Thyroid gland (tissue), 4 donors: ENCODE measurements around the gene MRPL50. TPM values are rescaled to one million over a fixed set of nuclear protein-coding genes. Genes with fewer than 3 reads are reported as not detected.

ENCODE experiments used
- DNase-seq, 2 donors: peaks; one replicate each; pipeline ENCODE4 v3.0.0-alpha.2; 2019
- H3K27ac ChIP-seq, 3 donors: fragments of 200-600 bp; sonication (generic); 1 replicate in 2 of 3; 2 replicates in 1 of 3; pipeline ENCODE4 v1.5.1; 2016 to 2019; ENCODE audit warnings: mild to moderate bottlenecking in 1 of 3, moderate library complexity in 1 of 3
- H3K27me3 ChIP-seq: fragments of 200-600 bp; sonication (generic); one replicate; pipeline ENCODE4 v1.5.1; 2019
- H3K36me3 ChIP-seq, 2 donors: fragments of 200-600 bp; sonication (generic); one replicate each; pipeline ENCODE4 v1.5.1; 2016 to 2019
- H3K4me1 ChIP-seq, 2 donors: fragments of 200-600 bp; sonication (generic); one replicate each; pipeline ENCODE4 v1.5.1; 2017 to 2019
- H3K4me3 ChIP-seq, 3 donors: fragments of 200-600 bp; sonication (generic); replicated peaks in 1 of 3; 1 replicate in 2 of 3; 2 replicates in 1 of 3; pipeline ENCODE4 v1.5.1; 2016; ENCODE audit warnings: mild to moderate bottlenecking in 1 of 3
- H3K9me3 ChIP-seq: fragments of 200-600 bp; sonication (generic); one replicate; pipeline ENCODE4 v1.5.1; 2017
- POLR2A ChIP-seq, 2 donors: fragments of 450-650 bp; IDR thresholded peaks; one replicate each; pipeline ENCODE4 v1.6.1; 2017; ENCODE audit warnings: antibody characterized with exemption in 2 of 2, mild to moderate bottlenecking in 2 of 2, moderate library complexity in 1 of 2
- WGBS, 2 donors: methylation state at CpG; one replicate each; pipeline ENCODE4 v1.1.5; 2017; 5-methylcytosine and 5-hydroxymethylcytosine counted together
- intact Hi-C: fragments of 100-400 bp; cut with DNase I; formaldehyde crosslinking; loops from one replicate; pipeline ENCODE4 v1.15.1; 2023
- total RNA-seq, 4 donors: library from RNA; depleted of rRNA; stranded (reverse); fragments of >200 nt; gene quantifications; one replicate each; pipeline ENCODE4 v1.2.3, GENCODE V29; 2016
- TF ChIP-seq, protein P1 (sequence below), 6 experiments: fragments of 200-600 bp in 3 of 6; fragments of 450-650 bp in 3 of 6; sonication (generic) in 3 of 6; IDR thresholded peaks; one replicate each; pipeline ENCODE4 v1.5.1; 2016 to 2019; ENCODE audit warnings: antibody characterized with exemption in 6 of 6, mild to moderate bottlenecking in 2 of 6, inconsistent platforms in 1 of 6, moderate library complexity in 1 of 6

Gene MRPL50
- total RNA-seq, 4 donors from 2014 or later: 12.5 to 17.4 (median 13.7) TPM

DNA sequence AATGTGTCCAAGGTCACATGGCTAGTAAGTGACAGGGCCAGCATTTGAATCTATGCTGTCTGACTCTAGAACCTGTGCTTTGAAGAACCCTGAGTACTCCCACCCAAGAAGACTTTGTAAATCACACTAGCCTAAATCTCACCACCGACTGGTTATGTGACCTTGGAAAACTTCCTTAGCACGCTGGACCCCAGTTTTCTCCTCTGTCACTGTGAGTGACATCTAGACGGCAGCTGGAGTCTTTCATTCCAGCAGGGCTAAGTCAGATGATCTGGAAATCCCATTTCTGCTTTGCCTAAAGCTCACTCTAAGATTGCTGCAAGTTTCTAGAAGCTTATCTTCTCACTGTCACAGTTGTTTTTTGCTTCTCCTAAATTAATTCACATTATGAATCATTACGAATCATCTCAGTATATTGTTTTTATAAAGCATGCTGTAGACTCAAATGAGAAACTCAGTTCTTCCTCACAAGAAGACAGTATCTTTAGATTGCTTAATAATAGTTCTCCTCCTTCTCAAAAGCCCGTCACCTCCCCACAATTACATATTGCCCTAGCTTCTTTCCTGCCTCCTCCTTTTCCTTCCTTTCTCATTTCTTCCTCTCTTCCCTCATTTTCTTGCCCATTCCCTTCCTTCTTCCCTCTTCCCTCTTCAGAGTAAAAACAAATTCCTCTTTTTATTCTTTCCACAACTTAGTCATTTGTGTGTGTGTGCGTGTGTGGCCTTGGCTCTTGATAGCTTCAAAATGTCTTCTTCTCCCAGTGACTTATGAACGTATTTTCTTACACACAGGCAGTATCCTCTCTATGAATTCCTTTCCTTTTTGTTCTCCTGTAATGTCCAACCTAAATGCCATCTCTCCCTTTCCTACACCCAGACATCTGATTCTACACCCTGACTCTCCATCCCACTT is 20.4 kb upstream of the MRPL50 start:
- TF ChIP-seq, protein P1, sequence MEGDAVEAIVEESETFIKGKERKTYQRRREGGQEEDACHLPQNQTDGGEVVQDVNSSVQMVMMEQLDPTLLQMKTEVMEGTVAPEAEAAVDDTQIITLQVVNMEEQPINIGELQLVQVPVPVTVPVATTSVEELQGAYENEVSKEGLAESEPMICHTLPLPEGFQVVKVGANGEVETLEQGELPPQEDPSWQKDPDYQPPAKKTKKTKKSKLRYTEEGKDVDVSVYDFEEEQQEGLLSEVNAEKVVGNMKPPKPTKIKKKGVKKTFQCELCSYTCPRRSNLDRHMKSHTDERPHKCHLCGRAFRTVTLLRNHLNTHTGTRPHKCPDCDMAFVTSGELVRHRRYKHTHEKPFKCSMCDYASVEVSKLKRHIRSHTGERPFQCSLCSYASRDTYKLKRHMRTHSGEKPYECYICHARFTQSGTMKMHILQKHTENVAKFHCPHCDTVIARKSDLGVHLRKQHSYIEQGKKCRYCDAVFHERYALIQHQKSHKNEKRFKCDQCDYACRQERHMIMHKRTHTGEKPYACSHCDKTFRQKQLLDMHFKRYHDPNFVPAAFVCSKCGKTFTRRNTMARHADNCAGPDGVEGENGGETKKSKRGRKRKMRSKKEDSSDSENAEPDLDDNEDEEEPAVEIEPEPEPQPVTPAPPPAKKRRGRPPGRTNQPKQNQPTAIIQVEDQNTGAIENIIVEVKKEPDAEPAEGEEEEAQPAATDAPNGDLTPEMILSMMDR (IDR thresholded peaks at IDR 0.05): no peak
- no peak for TF ChIP-seq POLR2A (IDR thresholded peaks at IDR 0.05)
- no peak overlapping the region for H3K27ac ChIP-seq
- DNase-seq: no peak
- 81 to 85% methylated on average over 7 of the region's 7 CpGs for WGBS, 2 donors
- H3K9me3 ChIP-seq: no peaks in the 10 kb centered on the region
- no peak overlapping the region for H3K4me3 ChIP-seq
- no peaks in the 10 kb centered on the region for H3K4me1 ChIP-seq
- intact Hi-C loops: no loop called here
- no peaks in the 10 kb centered on the region for H3K36me3 ChIP-seq
- H3K27me3 ChIP-seq: no peaks in the 10 kb centered on the region

DNA sequence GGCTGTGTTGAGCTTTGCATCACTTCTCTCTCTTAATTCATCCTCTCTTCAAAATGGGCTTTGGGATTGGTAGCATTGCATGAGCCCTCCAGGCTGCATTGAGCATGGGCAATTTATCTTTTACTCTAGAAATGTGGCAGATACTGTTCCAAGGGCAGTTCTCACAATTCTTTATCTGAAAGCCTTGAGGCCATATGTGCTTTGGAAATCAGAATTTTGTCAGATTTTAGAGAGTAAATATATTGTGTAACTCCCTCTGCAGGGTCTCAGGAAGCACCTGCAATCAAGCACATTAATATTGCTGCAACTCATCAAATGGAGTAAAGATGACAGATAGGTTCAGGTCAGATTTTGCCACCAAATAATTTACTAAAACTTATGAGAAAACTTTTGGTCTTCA is 19.6 kb upstream of the MRPL50 start:
- no peak for TF ChIP-seq POLR2A (IDR thresholded peaks at IDR 0.05)
- TF ChIP-seq, protein P1 (IDR thresholded peaks at IDR 0.05): no peak
- DNase-seq: no peak
- Histone ChIP-seq H3K9me3 (no peaks in the 10 kb centered on the region), H3K4me3 (no peak overlapping the region), H3K4me1 (no peaks in the 10 kb centered on the region), H3K27ac (no peak overlapping the region), H3K27me3 (no peaks in the 10 kb centered on the region), H3K36me3 (no peaks in the 10 kb centered on the region)
- intact Hi-C loops: no loop called here

DNA sequence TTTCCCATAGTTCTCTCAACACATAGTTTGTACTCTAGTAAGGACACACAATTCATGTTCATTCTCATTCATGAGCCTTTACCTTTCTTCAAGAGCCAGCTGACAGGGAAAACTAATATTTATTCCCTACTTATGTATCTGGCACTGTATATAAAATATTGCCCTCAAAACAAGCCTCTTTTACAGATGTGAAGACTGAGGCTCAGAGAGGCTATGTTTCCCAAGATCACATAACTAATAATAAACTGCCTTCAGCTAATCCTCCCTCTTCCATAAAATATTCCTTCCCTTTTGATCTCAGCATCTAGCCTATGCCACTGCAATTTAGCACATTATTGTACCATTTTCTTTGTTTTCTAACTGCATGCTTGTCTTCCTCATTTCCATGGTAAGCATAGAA is 19.0 kb upstream of the MRPL50 start:
- TF ChIP-seq, protein P1 (IDR thresholded peaks at IDR 0.05): no peak
- no peak for TF ChIP-seq POLR2A (IDR thresholded peaks at IDR 0.05)
- Histone ChIP-seq H3K4me1 (no peaks in the 10 kb centered on the region), H3K36me3 (no peaks in the 10 kb centered on the region), H3K27ac (no peak overlapping the region), H3K4me3 (no peak overlapping the region), H3K27me3 (no peaks in the 10 kb centered on the region), H3K9me3 (no peaks in the 10 kb centered on the region)
- no peak for DNase-seq
- intact Hi-C loops: no loop called here

DNA sequence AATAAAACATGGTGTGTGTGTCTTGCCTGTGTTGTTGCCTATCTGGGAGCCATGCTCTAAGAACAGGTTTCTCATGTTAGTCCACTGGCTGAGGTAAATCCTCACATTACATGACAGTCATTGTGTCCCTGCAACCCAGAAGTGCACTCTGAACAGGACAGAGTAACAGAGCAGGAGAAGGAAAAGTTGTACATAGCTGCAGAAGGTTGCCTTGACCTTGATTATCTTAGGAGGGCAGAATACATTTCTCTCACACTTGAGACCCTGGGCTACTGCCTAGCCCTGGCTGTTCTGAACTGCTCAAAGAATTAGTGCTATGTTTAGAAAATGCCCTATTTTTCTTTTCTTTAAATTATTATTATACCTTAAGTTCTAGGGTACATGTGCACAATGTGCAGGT is 17.2 kb upstream of the MRPL50 start:
- intact Hi-C loops: no loop called here
- DNase-seq: no peak
- no peaks in the 10 kb centered on the region for H3K4me1 ChIP-seq
- H3K36me3 ChIP-seq: no peaks in the 10 kb centered on the region
- no peaks in the 10 kb centered on the region for H3K27me3 ChIP-seq
- no peak overlapping the region for H3K4me3 ChIP-seq
- TF ChIP-seq, protein P1 (IDR thresholded peaks at IDR 0.05): no peak
- TF ChIP-seq POLR2A (IDR thresholded peaks at IDR 0.05): no peak
- H3K9me3 ChIP-seq: no peaks in the 10 kb centered on the region
- H3K27ac ChIP-seq: no peak overlapping the region

DNA sequence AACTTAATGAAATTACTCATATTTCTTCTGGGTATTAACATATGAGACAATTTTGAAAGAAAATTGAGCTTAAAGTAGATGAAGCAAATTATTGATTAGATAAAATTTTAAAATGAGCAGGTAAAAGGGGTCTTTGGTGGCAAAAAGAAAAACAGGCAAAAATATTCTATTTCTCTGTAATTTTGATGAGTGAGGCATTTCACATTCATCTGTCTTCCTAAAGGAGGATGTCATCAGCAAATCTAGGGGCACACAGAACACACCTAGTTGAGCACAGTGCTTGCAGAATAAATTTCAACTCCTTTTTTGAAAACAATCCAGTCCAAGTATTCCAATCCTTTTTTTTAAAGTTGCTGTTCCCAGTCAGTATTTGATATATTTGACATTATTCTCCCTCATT is 16.4 kb upstream of the MRPL50 start:
- Histone ChIP-seq H3K9me3 (no peaks in the 10 kb centered on the region), H3K4me3 (no peak overlapping the region), H3K36me3 (no peaks in the 10 kb centered on the region), H3K27ac (no peak overlapping the region), H3K4me1 (no peaks in the 10 kb centered on the region), H3K27me3 (no peaks in the 10 kb centered on the region)
- no peak for DNase-seq
- intact Hi-C loops: no loop called here
- TF ChIP-seq, protein P1 (IDR thresholded peaks at IDR 0.05): no peak
- TF ChIP-seq POLR2A (IDR thresholded peaks at IDR 0.05): no peak
